SK-N-SH treated with all-trans-retinoic acid at 6 μM for 48 hours (cell line): Measurements from ENCODE around the gene CRYGS.

ENCODE experiments used
- ATAC-seq: fragments of 200-7000 bp; cut with Tn5 transposase; 3 replicates; pipeline ENCODE4 v1.9.1; 2020; ENCODE audit warnings: mild to moderate bottlenecking, moderate library complexity
- ARNTL ChIP-seq: fragments of 450-650 bp; formaldehyde crosslinking; IDR thresholded peaks from 2 replicates; pipeline ENCODE4 v1.5.0; 2020; ENCODE audit warnings: low read depth, mild to moderate bottlenecking, moderate library complexity, borderline replicate concordance
- BACH2 ChIP-seq: fragments of 250-450 bp; sonication (Bioruptor Pico); IDR thresholded peaks from 2 replicates; pipeline ENCODE4 v1.9.0; 2021; ENCODE audit warnings: mild to moderate bottlenecking, borderline replicate concordance
- ESRRG ChIP-seq: fragments of 250-450 bp; sonication (Bioruptor Pico); IDR thresholded peaks from 2 replicates; pipeline ENCODE4 v1.6.1; 2021; ENCODE audit warnings: mild to moderate bottlenecking
- GLIS3 ChIP-seq: fragments of 250-450 bp; sonication (Bioruptor Pico); IDR thresholded peaks from 2 replicates; pipeline ENCODE4 v1.5.0; 2020; ENCODE audit warnings: mild to moderate bottlenecking, moderate library complexity
- ISL1 ChIP-seq: fragments of 250-450 bp; sonication (Bioruptor Pico); IDR thresholded peaks from 2 replicates; pipeline ENCODE4 v2.1.2; 2022; ENCODE audit warnings: mild to moderate bottlenecking, moderate library complexity
- OSR1 ChIP-seq: fragments of 250-450 bp; sonication (Bioruptor Pico); IDR thresholded peaks from 2 replicates; pipeline ENCODE4 v1.8.0; 2022; ENCODE audit warnings: moderate library complexity, mild to moderate bottlenecking, inconsistent platforms
- PPARA ChIP-seq: fragments of 250-450 bp; sonication (Bioruptor Pico); IDR thresholded peaks from 2 replicates; pipeline ENCODE4 v1.5.0; 2020; ENCODE audit warnings: mild to moderate bottlenecking, borderline replicate concordance
- RARB ChIP-seq: fragments of 250-450 bp; sonication (Bioruptor Pico); IDR thresholded peaks from 2 replicates; pipeline ENCODE4 v1.8.0; 2021; ENCODE audit warnings: mild to moderate bottlenecking, moderate library complexity
- TCF4 ChIP-seq: fragments of 250-450 bp; sonication (Bioruptor Pico); IDR thresholded peaks from 2 replicates; pipeline ENCODE4 v1.8.0; 2021; ENCODE audit warnings: mild to moderate bottlenecking, moderate library complexity, borderline replicate concordance
- TOX ChIP-seq: fragments of 250-450 bp; sonication (Bioruptor Pico); IDR thresholded peaks from 2 replicates; pipeline ENCODE4 v1.8.0; 2021; ENCODE audit warnings: mild to moderate bottlenecking, moderate library complexity, borderline replicate concordance
- ZC3H10 ChIP-seq: fragments of 250-450 bp; sonication (Bioruptor Pico); IDR thresholded peaks from 2 replicates; pipeline ENCODE4 v1.5.1; 2021; ENCODE audit warnings: mild to moderate bottlenecking, moderate library complexity
- ZFP30 ChIP-seq: fragments of 450-650 bp; formaldehyde crosslinking; IDR thresholded peaks from 2 replicates; pipeline ENCODE4 v1.5.0; 2022; ENCODE audit warnings: mild to moderate bottlenecking, moderate library complexity
- ZNF565 ChIP-seq: fragments of 450-650 bp; formaldehyde crosslinking; conservative IDR thresholded peaks from 2 replicates; pipeline ENCODE4 v1.5.0; 2020; ENCODE audit warnings: low read depth, mild to moderate bottlenecking, moderate library complexity
- ZNF70 ChIP-seq: fragments of 450-650 bp; formaldehyde crosslinking; IDR thresholded peaks from 2 replicates; pipeline ENCODE4 v1.5.0; 2020; ENCODE audit warnings: mild to moderate bottlenecking, moderate library complexity
- TF ChIP-seq, protein P1 (sequence below): fragments of 250-450 bp; sonication (Bioruptor Pico); IDR thresholded peaks from 2 replicates; pipeline ENCODE4 v1.5.1; 2021; ENCODE audit warnings: mild to moderate bottlenecking, moderate library complexity
- TF ChIP-seq, protein P2 (sequence below): fragments of 250-450 bp; sonication (Bioruptor Pico); IDR thresholded peaks from 2 replicates; pipeline ENCODE4 v1.8.0; 2020; ENCODE audit warnings: mild to moderate bottlenecking, moderate library complexity, borderline replicate concordance
- TF ChIP-seq, protein P3 (sequence below): fragments of 250-450 bp; sonication (Bioruptor Pico); IDR thresholded peaks from 2 replicates; pipeline ENCODE4 v1.5.0; 2020; ENCODE audit warnings: mild to moderate bottlenecking, moderate library complexity

Gene CRYGS

DNA sequence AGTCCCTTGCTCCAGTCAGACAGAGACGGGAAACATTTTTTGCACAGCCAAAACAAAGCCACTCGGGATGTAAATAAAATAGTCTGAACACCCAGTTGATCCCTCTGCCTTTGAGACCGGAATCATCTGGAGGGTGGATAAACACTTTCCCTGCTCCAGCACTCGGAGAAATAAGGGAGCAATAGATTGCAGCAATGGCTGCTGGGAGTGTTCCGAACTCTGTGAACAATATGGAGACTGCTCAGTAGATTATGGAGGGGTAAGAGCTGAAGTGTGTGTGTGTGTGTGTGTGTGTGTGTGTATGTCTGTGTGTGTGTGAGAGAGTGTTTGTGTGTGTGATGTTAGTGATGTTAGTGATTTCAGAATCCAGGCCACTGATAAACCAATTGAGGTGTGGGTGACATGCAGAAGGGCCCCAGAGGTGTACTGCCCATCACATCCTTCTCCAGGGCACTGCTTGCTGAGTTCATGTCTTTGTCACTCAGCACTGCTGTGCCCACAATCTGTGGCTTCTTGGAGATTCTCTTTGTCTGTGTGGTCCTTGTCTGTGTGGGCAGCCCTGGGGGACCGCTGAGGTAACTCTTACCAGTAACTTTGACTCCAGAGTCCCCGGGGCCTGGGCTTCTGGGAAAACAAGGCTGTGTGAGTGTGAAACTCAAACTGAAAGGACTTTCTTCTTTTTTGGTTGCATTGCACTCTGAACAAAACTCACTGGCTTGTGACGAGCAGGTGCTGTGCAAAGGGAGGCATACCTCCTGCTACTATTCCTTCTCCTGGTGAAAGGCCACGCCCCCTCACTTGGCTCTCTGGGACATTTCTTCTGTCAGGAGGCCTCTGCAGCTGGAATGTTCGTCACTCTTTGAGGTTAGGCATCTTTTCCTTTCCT lies 23.0 kb downstream of the CRYGS start:
- no peak for ATAC-seq
- no peak for TF ChIP-seq OSR1 (CRISPR knock-in tag)
- no peak for TF ChIP-seq ZFP30 (CRISPR knock-in tag)
- TF ChIP-seq ESRRG (CRISPR knock-in tag) = no peak
- TF ChIP-seq, protein P1, sequence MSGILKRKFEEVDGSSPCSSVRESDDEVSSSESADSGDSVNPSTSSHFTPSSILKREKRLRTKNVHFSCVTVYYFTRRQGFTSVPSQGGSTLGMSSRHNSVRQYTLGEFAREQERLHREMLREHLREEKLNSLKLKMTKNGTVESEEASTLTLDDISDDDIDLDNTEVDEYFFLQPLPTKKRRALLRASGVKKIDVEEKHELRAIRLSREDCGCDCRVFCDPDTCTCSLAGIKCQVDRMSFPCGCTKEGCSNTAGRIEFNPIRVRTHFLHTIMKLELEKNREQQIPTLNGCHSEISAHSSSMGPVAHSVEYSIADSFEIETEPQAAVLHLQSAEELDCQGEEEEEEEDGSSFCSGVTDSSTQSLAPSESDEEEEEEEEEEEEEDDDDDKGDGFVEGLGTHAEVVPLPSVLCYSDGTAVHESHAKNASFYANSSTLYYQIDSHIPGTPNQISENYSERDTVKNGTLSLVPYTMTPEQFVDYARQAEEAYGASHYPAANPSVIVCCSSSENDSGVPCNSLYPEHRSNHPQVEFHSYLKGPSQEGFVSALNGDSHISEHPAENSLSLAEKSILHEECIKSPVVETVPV (CRISPR knock-in tag) = no peak
- no peak for TF ChIP-seq ISL1 (CRISPR knock-in tag)
- no peak for TF ChIP-seq TOX
- TF ChIP-seq, protein P2, sequence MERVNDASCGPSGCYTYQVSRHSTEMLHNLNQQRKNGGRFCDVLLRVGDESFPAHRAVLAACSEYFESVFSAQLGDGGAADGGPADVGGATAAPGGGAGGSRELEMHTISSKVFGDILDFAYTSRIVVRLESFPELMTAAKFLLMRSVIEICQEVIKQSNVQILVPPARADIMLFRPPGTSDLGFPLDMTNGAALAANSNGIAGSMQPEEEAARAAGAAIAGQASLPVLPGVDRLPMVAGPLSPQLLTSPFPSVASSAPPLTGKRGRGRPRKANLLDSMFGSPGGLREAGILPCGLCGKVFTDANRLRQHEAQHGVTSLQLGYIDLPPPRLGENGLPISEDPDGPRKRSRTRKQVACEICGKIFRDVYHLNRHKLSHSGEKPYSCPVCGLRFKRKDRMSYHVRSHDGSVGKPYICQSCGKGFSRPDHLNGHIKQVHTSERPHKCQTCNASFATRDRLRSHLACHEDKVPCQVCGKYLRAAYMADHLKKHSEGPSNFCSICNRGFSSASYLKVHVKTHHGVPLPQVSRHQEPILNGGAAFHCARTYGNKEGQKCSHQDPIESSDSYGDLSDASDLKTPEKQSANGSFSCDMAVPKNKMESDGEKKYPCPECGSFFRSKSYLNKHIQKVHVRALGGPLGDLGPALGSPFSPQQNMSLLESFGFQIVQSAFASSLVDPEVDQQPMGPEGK (CRISPR knock-in tag) = no peak

DNA sequence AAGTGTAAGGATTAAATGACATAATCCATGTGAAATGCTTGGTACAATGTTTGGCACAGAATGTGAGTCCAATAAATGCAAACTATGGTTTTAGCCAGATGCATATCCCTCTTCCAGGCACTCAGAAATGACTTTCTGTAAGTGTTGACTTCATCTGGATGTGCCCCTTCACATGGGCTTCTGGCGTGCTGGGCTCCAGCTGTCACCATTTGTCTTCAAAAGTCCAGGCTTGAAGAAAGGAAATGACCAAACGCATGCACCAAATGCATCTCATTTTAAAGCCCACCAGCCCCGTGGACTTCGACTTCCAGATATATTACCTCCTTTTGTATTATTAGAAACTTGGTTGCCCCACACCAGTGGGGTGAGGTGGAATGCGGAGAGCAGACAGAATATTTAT lies 23.7 kb downstream of the CRYGS start:
- no peak for ATAC-seq
- no peak for TF ChIP-seq BACH2

DNA sequence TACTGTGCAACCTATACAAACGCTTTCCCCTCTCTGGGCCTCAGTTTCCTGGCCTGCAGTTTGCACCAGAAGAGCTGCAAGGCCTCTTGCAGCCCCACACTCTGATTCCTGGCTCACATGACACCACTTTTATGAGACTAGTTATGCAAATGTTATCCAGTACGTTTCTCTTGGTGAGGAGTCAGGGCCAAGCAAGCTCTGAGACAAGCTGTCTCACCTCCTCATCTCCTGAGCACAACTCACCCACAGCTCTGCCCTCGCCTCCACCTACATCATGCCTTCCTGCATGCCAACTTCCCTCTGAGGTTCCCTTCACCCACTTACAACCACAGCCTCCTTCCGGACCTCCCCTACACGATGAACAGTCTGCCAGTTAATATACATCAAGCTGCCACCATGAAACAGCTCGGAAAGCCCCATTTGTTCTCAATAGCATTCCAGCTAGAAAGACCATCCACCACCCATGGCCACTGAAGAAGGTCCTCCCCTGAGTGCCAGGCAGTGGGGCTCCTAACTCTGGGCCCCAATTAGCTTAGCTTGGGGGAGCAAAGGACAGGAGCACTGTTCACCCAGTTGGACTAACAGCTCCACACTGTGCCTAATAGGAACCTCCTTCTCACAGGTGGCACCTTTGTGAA lies 25.0 kb downstream of the CRYGS start:
- ATAC-seq = no peak

DNA sequence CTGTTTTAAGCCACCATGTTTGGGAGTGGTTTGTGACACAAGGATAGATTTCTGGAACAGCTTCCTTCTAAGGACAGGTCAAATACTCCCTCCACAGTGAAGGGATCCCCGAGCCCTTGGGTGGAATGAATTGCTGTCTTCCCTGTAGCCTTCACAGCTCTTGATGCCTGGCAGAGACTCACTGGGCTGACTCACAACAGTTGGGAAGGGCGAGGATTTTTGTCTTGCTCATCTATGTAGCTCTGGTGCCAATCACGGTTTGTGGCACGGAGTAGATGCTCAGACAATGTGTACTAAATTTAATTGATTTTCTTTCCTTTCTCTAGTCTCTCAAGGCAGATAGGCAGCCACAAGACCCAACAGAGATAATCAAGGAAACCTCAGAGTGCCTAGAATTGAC lies 27.0 kb downstream of the CRYGS start:
- no peak for ATAC-seq
- TF ChIP-seq ZC3H10 (CRISPR knock-in tag) (no peak), ARNTL (CRISPR knock-in tag) (no peak), TCF4 (CRISPR knock-in tag) (no peak), RARB (no peak), GLIS3 (no peak), ESRRG (CRISPR knock-in tag) (no peak), ISL1 (CRISPR knock-in tag) (no peak)
- TF ChIP-seq, protein P2 (CRISPR knock-in tag) = no peak
- TF ChIP-seq, protein P1 (CRISPR knock-in tag) = no peak

More for the DNA sequence above, 25.0 kb downstream of the CRYGS start:
- TF ChIP-seq, protein P2 (CRISPR knock-in tag) = no peak
- no peak for TF ChIP-seq ZFP30 (CRISPR knock-in tag)
- TF ChIP-seq ARNTL (CRISPR knock-in tag) = no peak

DNA sequence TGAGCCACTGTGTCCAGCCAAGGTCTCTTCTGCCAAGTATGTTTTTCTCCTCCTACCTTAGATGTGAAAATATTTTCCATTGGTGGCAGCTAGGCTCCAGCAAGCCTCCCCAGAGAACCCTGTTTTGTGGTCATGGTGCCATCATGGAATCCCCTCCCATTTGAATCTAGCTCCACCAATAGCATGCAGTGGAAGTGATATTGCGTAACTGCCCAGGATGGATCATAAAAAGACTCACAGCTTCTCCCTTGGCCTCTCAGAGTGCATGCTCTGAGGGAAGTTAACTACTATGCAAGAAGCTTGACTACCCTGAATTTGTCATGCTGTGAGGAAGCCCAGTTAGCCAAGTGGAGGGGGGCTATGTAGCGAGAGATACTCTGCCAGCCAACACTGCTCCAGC lies 27.5 kb downstream of the CRYGS start:
- no peak for ATAC-seq
- TF ChIP-seq OSR1 (CRISPR knock-in tag) = no peak
- no peak for TF ChIP-seq ZFP30 (CRISPR knock-in tag)
- TF ChIP-seq ZNF565 = no peak
- no peak for TF ChIP-seq RARB
- no peak for TF ChIP-seq ZNF70 (CRISPR knock-in tag)
- TF ChIP-seq, protein P1 (CRISPR knock-in tag) = no peak
- no peak for TF ChIP-seq PPARA (CRISPR knock-in tag)
- TF ChIP-seq, protein P3, sequence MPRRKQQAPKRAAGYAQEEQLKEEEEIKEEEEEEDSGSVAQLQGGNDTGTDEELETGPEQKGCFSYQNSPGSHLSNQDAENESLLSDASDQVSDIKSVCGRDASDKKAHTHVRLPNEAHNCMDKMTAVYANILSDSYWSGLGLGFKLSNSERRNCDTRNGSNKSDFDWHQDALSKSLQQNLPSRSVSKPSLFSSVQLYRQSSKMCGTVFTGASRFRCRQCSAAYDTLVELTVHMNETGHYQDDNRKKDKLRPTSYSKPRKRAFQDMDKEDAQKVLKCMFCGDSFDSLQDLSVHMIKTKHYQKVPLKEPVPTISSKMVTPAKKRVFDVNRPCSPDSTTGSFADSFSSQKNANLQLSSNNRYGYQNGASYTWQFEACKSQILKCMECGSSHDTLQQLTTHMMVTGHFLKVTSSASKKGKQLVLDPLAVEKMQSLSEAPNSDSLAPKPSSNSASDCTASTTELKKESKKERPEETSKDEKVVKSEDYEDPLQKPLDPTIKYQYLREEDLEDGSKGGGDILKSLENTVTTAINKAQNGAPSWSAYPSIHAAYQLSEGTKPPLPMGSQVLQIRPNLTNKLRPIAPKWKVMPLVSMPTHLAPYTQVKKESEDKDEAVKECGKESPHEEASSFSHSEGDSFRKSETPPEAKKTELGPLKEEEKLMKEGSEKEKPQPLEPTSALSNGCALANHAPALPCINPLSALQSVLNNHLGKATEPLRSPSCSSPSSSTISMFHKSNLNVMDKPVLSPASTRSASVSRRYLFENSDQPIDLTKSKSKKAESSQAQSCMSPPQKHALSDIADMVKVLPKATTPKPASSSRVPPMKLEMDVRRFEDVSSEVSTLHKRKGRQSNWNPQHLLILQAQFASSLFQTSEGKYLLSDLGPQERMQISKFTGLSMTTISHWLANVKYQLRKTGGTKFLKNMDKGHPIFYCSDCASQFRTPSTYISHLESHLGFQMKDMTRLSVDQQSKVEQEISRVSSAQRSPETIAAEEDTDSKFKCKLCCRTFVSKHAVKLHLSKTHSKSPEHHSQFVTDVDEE = no peak
- TF ChIP-seq, all 23 proteins: peak for 0
